Measurements from ENCODE around the gene FOXC1.

FOXC1 gene

DNA sequence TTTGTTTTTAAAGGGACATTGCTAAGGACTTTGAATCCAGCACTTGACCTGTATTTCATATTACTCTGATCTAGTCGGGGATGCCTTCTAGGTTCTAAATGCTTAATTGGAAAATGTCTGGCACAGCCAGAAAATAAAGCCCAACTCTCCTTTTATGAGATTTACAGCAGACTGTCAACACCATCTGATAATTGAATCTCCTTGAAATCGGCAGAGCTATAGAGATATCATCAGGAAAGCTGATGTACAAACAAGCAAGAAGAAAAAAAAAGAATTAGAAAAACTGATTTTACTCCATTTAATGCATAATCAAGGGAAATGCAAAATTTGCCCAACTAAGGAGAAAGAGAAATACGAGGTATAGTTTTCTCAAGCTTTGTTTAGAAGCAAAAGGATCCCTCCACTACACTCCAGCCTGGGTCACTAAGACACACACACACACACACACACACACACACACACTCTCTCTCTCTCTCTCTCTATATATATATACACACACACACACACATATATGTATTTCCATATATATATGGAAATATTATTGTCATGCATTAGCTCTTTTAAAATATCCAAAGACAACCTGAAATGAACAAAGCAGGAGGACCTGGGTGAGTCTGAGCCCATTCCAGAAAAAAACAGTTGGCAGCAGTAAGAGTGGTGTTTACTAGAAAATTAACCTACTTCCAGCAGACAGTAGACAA, 9.5 kb upstream of the FOXC1 start:
- no peak for DNase-seq

DNA sequence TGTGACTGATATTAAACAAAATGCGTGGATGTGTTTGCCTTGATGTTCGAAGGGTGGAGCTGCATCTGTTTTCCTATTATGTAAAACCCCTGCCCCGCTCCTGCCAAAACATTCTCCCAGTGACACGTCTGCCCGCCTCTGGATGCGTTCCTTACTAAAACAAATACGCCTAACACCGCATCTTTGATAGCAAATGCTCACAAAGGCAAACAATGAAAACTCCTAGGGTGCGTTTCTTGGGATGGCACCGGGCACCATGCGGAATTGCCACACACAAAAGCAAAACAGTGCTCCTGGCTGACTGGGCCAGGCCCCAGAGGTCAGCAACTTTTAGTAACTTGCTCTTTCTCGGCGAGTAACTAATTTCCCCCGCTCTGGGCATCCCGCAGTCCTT, 9.0 kb upstream of the FOXC1 start:
- DNase-seq: no peak

DNA sequence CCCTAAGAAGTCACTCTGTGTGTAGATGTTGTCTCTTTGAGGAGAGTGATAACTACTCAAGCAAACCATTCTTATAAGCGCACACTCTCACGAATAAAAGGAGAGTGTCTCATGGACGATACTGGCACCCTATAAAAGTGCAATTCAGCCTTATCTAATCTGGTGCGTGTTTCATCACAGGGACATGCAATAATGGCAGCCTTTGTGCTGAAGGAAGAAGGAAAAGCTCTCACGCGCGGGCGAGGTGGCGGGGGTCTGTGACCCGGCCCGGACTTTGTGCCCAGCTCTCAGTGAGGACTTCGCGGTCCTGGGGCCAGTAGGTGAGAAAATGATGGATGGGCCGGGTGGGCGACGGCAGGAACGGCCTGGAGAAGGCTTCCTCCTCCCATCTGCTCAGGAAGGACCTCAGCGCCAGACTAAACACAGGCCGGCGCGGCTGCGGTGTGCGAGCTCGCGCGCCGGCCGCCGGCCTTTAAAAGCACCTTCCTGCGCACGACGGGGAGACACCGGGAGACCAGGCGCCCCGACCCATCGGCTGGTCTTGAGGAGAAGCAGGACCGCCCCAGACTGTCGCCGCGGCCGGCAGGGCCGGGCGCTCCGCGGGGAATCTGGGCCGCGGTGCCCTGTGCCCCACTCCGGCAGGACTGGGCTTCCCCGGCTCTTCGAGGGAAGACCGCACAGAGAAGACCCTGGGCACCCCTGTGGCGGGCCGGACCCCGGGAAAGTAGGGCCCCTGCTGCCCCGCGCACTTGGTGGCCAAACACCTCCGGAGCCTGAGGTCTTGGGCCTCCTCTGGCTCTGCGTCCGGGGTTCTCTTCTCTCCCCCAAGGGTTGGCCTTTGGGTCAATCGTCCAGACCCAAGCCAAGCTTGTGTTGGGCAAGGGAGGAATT, 8.3 kb upstream of the FOXC1 start:
- DNase-seq: no peak

DNA sequence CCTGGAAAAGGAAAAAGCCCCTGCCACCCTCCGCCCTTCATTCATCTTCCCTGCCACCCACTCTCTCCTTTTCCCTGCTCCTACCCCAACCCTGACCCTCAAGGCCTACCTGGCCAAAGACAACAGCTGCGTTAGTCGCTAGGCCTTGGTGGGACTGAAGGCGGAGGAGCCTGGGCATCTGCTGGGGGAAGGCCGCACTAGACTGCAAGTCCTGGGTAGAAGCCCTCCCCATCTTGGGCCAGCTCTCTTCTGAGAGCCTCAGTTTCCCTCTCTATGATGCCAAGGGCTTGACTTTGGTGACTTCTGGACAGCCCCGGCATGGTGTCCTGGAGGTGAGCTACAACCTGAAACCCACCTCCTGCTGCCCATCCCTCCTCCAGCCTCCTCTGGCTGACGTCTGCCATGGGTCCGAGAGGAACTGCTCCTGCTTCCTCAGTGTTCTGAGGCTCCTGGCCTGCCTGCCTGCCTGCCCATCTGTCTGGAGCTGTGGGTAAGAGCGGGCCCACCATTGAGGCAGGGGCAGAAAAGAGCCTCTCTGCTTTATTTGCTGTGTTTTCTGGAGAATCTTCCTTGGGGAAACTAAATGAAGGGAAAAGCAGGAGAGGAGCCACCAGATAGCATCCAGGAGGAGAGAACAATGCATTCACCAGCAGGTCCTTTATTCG, 7.5 kb upstream of the FOXC1 start:
- no peak for DNase-seq

DNA sequence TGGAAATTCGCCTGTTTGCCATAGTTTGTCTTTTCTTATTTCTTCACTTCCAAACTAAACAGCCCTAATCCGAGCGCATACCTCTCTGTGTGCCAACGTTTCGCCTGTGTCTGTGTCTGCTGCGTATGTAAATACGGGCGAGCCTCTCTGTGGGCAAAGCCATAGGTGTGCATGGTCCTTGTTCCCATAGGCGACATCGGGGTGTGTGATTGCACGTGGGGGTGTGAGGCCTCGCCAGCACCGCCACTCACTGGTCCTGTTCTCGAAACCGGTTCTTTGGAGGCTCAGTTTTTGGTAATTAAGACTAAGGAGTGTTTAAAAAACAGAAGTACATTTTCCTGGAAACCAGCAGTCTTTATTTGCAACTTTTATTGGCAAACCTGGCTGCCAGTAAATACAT, 6.0 kb upstream of the FOXC1 start:
- no peak for DNase-seq

DNA sequence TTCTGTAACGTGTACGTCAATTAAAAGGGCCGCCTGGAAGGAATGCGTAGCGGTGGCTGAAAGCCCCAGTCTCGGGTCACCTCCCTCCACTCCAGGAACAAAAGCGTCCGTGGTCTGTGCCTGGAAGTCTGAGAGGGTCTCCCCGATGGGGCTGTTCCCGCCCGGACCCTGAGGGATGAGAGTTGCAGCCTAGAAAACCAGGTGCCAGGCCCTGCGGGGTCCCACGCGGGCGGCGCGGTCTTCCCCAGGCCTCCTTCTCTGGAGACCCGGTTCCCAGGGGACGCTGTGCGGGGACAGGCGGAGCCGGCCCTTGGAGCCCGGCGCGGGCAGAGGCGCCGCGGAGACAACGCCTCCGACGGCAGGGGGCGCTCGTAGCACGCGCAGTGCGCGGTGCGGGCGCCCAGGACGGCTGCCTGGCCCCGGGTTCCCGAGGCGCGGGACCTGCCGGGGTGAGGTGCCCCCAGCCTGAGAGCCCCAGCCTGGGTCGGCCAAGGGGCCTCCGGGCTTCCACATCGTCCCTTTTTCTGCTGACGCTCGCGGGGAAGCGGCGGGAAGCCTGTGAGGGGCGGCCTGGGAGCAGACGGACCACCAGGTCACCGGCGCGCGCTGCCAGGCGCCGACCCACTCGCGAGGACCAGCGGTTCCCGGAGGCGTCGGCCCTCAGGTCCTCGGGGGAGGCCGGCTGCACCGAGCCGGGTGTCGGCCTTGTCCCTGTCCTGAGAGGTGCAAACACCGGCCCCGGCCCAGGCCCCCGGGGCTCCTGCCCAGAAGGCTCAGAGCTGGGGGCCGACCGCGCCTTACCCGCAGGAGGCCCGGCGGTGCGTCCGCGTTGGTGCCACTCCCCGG, 5.3 kb upstream of the FOXC1 start:
- DNase-seq: no peak

DNA sequence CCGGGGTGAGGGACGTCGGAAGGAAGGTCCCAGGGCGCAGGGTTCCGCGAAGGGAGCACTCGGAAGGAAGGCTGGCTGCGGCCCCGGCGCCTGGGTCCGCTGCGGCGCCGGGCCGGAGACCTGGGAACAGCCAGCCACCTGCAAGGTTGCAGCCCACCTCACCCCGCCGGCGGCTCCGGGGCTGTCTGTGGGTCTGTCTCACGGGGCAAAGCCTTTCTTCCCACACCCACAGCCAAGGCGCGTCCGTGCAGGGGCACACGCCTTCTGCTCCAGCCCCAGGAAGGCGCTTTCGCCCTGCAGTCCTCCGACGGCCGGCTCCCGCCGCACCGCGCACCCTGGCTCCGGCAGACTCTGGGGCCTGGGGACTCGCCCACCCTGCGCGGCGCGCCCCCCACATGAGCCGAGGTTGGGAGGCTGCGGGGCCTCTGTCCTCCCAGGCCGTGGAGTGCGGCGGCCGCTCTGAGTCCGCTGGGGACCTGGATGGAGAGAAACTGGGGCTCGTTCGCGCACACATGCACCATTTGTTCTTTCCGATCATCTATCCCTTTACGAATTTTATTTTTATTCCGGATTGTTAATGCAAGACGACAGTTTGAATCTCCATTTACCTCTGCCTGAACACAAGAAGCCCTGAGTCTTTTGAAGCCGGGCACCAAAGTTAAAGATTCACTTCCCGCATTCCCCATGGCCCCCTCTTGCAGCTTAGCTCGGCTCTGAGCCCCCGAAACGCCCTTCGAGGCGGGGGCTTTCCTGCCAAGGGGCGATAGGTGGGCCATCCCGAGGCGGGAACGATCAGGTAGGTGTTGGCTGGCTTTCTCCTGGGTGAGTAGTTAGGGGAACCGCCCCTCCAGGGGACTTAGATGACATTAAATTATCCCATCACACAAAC, 4.5 kb upstream of the FOXC1 start:
- no peak for DNase-seq

DNA sequence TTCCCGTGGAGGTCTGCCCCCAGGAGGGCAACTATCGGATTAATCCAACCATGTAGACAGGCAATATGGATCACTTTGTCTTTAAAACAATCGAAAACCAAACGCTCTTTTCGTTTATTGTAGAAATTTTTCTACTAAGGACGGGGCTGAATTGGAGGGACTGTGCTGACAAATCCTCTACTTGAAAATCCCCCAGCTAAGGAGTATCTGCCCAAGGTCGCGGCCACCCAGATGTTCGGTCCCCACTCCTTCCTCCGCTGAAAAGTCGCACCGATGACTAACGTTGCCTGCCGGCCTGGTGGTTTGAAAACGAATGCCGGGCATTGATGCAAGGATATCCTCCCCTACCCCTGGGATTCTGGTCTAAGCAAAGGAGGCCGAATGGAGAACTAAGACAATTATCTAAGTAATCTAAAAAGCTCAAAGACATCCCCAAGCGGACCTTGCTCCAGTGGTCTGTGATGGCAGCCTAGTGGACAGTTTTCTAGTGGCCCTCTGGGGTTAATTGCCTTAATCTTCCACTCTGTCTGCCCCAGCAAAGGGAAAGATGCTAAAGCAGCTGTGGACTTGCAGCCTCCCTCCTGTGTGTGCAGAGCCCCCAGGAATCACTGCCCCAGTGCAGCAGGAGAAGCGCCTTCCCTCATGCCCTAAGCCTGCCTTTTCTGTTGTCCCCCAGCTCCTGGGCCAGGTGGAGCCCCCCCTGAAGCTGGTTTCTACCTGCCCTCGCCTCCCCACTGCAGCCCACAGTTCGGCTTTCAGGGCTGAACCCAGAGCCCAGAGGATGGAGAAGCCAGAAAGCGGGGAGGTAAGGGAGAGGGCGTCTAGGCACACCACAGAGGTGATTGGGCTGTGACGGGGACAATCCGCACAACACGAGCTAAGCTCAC, 3.6 kb upstream of the FOXC1 start:
- no peak for DNase-seq

DNA sequence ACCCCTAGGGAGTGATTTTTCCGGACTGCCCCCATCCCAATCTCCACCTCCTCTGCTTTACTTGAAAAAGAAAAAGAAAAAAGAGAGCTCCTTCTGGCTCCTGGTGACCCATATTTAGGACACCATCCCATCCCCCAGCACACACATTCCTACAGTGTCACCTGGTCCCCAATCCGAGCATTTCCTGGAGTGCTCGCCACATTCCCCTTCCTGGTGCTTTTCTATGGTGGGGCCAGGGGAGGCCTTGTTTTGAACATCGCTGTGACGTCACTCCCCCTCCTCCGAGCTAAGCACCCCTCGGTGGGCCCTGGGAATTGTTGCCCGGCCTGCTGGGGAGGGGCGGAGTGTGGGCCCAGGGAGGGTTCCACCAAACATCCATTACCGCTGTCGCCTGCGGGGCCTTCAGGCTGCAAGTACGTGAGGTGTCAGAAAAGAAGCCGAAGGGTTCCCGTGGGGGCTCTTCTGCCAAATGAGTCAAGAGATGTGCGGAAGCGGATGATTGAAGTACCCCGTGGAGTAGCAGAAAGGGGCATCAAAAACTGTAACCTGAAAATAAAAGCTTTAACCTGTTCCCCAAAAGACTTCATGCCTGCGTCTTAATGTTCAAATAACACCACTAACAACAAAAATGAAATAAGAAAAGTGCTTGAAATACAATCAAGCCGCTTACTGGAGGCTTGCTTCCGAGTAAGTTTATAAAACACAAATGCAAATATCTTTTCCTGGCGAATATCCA, 2.8 kb upstream of the FOXC1 start:
- DNase-seq: no peak

DNA sequence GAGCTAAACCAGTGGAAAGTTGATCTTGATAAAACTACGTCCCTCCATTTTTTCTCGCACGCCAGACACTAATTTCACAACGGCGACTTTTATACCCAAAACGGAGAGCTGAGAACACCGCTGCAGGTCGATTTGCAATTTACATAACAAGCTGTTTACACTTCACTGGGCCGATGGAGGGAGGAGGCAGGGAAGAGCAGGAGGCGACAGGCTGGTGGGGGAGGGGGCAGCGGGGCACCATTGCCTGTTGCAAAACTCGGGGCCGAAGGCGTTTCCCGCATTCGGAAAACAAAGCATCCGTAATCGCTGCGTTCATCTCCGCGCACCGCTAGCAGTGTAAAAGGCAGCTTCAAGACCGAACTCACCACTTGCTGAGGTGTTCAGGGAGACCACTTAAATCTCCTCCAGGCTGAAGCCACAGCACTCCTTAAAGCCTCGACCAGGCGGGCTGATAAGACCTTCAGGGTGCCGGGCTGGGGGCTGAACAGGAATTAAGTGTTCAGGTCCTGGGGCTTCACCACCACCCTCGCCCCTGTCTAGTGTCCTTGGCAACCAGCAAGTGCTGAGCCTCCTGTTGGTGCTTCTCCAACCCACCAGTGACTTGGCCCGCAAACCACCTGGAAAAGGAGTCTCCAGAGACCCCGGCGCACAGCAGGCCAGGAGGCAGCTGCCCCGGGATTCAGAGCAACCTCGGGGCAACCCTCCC, 2.0 kb upstream of the FOXC1 start:
- no peak for DNase-seq

DNA sequence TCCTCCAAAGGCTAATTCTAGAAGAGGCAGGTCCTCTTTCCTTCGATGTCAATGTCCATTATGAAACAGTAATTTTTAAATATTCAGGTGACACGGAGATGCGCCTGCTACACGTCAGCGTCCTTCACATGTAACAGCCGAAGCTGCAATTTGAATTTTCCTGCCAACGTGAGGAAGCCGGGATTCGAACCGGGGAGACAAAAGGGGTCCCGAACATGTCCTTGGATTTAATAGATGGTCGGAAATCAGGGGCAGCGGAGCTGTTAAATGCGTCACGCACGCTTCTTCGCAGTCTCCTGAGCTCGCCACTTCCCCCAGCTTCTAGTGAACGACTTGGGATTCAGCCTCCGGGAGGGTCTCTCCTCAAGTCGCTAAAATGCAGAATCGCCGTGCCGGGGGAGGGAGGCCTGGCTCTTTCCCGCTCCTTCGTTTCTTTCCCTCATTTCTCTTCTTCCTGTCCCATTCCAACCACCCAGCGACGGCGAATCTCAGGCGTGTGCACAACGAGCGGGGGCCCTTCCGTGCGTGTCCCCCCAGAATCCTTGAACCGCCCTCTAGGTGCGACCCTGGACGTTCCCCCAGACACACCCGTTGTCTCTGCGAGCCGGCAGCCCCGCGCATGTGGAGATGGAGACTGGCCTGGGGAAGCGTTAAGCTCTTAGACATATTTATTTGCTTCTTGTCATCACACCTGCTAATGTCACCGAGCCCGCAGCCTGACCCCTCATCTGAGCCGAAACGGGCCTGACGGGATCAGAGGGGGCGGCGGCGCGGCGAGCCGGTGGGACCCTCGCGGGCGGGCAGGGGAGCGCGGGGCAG, 1.3 kb upstream of the FOXC1 start:
- DNase-seq: no peak

DNA sequence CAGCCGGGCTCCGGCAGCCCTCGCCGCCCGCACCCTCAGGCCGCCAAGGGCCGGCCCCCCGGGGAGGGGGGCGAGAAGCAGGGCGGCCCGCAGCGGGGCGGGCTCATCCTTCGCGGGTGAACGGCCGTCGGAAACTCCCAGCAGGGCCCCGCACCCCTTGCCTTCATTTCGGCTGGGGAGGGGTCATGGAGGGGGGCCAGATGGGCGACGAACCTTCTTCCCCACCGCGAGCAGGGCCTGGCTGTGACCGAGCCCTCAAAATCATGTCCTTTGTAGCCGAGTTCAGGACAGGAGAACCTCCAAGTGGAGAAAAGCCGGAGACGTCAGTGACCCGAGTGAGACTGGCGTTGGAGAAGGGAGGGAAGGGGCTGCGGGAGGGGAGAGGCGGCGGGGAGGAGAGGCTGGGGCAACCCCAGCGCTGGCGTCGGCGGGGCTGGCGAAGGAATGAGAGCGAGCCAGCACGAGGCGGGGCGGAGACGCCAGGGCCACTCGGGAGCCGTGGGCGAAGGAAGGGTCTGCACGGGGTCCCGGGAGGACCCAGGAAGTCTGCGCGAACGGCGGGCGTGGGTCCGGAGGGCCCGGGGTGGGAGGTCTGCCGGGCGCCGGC, 571 bp upstream of the FOXC1 start:
- no peak for DNase-seq

DNA sequence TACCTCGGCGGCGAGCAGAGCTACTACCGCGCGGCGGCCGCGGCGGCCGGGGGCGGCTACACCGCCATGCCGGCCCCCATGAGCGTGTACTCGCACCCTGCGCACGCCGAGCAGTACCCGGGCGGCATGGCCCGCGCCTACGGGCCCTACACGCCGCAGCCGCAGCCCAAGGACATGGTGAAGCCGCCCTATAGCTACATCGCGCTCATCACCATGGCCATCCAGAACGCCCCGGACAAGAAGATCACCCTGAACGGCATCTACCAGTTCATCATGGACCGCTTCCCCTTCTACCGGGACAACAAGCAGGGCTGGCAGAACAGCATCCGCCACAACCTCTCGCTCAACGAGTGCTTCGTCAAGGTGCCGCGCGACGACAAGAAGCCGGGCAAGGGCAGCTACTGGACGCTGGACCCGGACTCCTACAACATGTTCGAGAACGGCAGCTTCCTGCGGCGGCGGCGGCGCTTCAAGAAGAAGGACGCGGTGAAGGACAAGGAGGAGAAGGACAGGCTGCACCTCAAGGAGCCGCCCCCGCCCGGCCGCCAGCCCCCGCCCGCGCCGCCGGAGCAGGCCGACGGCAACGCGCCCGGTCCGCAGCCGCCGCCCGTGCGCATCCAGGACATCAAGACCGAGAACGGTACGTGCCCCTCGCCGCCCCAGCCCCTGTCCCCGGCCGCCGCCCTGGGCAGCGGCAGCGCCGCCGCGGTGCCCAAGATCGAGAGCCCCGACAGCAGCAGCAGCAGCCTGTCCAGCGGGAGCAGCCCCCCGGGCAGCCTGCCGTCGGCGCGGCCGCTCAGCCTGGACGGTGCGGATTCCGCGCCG, 994 bp downstream of the FOXC1 start:
- DNase-seq: no peak

DNA sequence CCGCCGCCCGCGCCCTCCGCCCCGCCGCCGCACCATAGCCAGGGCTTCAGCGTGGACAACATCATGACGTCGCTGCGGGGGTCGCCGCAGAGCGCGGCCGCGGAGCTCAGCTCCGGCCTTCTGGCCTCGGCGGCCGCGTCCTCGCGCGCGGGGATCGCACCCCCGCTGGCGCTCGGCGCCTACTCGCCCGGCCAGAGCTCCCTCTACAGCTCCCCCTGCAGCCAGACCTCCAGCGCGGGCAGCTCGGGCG, 1.5 kb downstream of the FOXC1 start:
- DNase-seq: no peak

DNA sequence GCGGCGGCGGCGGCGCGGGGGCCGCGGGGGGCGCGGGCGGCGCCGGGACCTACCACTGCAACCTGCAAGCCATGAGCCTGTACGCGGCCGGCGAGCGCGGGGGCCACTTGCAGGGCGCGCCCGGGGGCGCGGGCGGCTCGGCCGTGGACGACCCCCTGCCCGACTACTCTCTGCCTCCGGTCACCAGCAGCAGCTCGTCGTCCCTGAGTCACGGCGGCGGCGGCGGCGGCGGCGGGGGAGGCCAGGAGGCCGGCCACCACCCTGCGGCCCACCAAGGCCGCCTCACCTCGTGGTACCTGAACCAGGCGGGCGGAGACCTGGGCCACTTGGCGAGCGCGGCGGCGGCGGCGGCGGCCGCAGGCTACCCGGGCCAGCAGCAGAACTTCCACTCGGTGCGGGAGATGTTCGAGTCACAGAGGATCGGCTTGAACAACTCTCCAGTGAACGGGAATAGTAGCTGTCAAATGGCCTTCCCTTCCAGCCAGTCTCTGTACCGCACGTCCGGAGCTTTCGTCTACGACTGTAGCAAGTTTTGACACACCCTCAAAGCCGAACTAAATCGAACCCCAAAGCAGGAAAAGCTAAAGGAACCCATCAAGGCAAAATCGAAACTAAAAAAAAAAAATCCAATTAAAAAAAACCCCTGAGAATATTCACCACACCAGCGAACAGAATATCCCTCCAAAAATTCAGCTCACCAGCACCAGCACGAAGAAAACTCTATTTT, 2.0 kb downstream of the FOXC1 start:
- DNase-seq: no peak

DNA sequence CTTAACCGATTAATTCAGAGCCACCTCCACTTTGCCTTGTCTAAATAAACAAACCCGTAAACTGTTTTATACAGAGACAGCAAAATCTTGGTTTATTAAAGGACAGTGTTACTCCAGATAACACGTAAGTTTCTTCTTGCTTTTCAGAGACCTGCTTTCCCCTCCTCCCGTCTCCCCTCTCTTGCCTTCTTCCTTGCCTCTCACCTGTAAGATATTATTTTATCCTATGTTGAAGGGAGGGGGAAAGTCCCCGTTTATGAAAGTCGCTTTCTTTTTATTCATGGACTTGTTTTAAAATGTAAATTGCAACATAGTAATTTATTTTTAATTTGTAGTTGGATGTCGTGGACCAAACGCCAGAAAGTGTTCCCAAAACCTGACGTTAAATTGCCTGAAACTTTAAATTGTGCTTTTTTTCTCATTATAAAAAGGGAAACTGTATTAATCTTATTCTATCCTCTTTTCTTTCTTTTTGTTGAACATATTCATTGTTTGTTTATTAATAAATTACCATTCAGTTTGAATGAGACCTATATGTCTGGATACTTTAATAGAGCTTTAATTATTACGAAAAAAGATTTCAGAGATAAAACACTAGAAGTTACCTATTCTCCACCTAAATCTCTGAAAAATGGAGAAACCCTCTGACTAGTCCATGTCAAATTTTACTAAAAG, 2.7 kb downstream of the FOXC1 start:
- no peak for DNase-seq

Data from SIG-M5 (cell line).